Sciatic nerve (tissue), 2 donors: ENCODE measurements around the gene RBM11. TPM values are rescaled to one million over a fixed set of nuclear protein-coding genes. Genes with fewer than 3 reads are reported as not detected.

Source experiments
- ATAC-seq: fragments of 200-7000 bp; cut with Tn5 transposase; one replicate; pipeline ENCODE4 v1.9.1; 2020; ENCODE audit warnings: mild to moderate bottlenecking, moderate library complexity
- DNase-seq: peaks from one replicate; pipeline ENCODE4 v3.0.0-alpha.2; 2020; ENCODE audit warnings: low spot score
- intact Hi-C: fragments of 100-400 bp; cut with DNase I; formaldehyde crosslinking; loops from one replicate; pipeline ENCODE4 v1.14.2; 2022
- total RNA-seq: library from RNA; stranded (reverse); fragmentation: NEBNext Ultra II Directional; extraction: Animal tissue kit (Norgen Biotek cat#: 25700); gene quantifications from one replicate; pipeline ENCODE4 v1.2.1, GENCODE V29; 2021
- donor health status: DM: no; HTN: no; CAD: no.
- donor health status: DM: no; HTN: no; CAD: no.

RBM11 gene
- total RNA-seq, 1 donor from 2014 or later = 20.3 TPM

GRCh38 chr21:14265023-14265422 lies 49.1 kb downstream of the RBM11 start:
- DNase-seq = no peak
- ATAC-seq = no peak
- intact Hi-C loops = no loop called here

DNA sequence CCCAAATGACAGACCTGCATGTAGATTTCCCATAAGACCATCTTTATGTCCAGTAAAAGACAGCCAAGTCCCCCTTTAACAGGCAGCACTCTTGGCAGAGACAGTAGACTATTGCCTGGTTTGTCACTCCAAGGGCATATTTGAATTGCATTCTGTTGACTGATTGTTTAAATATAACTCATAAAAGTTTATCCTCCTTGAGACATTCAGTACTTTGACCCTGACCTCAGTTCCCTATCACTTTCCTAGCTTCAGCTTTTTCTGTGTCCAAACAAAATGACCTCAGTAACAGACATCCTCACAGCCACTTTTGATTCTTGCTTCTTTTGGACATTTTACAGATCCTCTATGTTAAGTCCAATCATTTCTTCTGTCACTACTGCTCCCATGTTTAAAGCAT lies 51.1 kb downstream of the RBM11 start:
- ATAC-seq (no peak), DNase-seq (no peak)
- intact Hi-C loops = no loop called here

- intact Hi-C loops = no loop called here
- ATAC-seq (no peak), DNase-seq (no peak)
Measured at GRCh38 chr21:14270631-14271030, 54.7 kb downstream of the RBM11 start.

- intact Hi-C loops = no loop called here
- ATAC-seq = no peak
- DNase-seq = no peak
Measured at GRCh38 chr21:14271053-14271452, 55.1 kb downstream of the RBM11 start.

DNA sequence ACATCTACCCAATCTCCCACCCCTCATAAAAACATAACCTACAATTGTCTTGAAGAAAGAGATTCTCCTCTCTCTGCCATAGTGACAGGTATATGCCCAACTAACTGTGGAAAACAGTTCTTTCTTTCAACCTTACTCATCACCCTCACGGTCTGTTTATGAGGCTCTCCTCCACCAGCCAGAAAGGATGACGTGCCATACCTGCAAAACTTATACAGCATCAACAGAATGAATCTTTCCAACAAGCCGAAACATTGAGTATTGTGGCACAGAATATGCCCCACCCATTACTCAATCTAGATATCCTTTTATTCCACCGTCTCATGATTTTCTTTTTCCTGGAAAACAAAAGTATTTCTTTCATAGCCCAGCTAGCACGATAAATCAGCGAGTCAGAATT lies 55.7 kb downstream of the RBM11 start:
- no peak for DNase-seq
- ATAC-seq = no peak
- intact Hi-C loops = no loop called here

DNA sequence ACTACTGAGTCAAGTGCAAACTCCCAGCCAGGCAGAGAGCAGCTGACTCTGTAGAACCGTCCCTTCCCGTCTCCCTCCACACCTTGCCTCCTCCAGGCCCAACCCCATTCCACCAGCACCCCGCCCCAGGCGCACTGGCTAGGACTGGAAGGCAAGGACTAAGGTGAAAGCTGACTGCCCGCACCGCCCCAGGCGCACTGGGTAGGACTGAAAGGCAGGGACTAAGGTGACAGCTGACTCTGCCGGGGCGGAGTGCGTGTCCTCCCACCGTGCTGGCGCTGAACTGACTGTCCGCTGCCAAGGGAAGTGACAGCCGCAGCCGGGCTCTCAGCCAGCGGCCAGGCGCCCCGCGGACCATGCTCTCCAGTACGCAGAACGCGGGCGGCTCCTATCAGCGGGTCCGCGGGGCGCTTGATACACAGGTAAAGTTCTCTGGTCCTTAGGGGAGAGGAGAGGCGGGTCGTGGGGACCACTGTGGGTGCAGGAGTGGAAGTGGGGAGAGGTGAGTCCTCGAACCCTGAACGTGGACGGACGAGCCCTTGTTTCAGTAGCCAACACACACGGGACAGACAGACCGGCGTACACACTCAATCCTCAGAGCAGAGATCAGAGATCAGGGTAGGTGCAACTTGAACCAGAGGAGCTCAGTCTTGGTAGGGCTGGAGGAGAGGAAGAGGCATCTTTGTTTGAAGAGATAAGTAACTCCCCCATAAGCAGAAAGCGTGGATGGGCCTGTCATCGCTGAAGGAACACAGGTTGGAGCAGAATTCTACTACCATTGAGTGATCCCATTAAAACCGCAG lies 58.0 kb downstream of the RBM11 start:
- peak; percentile 61 for DNase-seq
- intact Hi-C loops = no loop called here
- peak; percentile 80 for ATAC-seq

DNA sequence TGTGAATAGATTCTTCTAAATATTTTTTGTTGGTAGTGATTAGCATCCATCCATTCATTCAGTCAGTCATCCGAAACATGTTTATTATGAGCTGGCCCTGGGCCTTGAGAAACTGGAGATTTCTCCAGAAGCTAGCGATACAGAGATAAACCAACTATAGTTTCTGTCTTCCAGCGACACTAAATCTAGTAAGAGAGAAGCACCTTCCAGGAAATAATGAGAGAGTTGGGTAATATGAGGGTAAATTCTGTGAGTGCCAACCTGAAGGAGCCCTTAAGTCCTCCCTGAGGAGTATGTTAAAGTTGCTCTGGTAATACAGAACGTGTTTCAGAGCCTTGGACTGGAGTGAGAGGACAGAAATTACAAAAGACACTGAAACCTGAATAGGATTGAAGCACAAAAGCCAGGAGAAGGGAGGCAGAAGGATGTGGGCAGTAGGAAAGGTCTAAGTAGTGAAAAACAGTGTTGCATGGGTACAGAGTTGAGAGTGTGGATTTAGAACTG lies 59.8 kb downstream of the RBM11 start:
- intact Hi-C loops = no loop called here
- DNase-seq (no peak), ATAC-seq (no peak)

Other genes with a start within 250 kb of the RBM11 start
- gene LIPI, start 5.2 kb upstream of the RBM11 start, total RNA-seq = 0.98 TPM
- gene HSPA13, start 167.0 kb downstream of the RBM11 start, total RNA-seq = 43.3 TPM